Stimulated activated CD8-positive, alpha-beta memory T cell treated with anti-CD3 and anti-CD28 coated beads, Interleukin-4, amount 100 ng/mL, for 1 hour (primary cell): ENCODE data around the gene KREMEN1.
"Not testable (repeated sequence)": the region's sequence is repeated elsewhere in the genome, so short reads cannot be mapped to it uniquely, and the experiment has no call there.

Source experiments
- DNase-seq, 2 donors: peaks; one replicate each; pipeline ENCODE4 v3.0.0-alpha.2; 2020; ENCODE audit warnings: low read depth in 2 of 2, low spot score in 1 of 2

The KREMEN1 gene

DNA sequence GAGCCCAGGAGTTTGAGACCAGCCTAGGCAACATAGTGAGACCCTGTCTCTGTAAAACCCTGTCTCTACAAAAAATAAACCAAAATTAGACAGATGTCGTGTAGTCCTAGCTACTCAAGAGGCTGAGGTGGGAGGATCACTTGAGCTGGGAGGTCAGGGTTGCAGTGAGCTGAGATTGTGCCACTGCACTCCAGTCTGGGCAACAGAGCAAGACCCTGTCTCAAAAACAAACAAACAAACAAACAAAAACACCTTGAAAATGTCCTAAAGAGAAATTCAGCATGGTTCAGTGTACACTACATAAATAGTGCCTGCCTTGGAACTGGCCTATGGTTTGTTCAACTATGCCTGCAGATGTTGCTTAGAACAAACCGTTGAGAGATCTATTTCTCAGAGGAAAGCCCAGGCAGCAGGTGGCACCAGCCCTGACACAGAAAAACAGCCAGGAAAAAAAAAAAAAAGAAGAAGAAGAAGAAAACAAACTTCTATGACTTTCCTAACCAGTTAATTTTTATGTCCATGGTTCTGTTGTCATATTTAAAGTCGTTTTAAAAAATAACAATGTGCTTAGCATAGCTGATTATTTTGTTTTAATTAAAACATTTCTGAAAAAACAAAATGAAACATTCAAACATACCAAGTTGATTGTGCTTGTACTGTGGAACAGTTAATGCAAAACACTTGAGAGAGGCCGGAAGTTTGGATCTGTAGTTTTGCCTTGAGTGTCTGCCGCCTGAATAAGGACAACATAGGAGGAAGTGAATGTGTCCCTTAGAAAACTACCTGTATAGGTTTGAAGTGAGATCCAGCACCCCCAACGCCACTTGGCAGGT is 5.4 kb downstream of the KREMEN1 start:
- DNase-seq = no peak

DNA sequence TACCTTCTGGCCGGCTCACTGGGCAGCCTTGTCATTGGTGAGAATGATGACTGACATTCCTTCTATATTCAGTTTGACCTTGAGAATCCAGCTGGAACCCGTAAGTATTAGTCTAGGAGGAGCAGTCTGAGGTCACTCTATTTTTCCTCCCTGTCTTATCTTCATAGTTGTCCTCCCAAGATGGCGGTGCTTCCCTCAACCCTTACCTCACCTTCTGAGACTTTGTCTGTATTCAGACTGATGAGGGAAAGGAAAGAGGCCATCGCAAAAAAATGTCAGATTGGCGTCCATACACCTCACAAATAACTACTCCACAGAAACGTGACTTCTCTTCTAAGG is 6.0 kb downstream of the KREMEN1 start:
- no peak for DNase-seq

DNA sequence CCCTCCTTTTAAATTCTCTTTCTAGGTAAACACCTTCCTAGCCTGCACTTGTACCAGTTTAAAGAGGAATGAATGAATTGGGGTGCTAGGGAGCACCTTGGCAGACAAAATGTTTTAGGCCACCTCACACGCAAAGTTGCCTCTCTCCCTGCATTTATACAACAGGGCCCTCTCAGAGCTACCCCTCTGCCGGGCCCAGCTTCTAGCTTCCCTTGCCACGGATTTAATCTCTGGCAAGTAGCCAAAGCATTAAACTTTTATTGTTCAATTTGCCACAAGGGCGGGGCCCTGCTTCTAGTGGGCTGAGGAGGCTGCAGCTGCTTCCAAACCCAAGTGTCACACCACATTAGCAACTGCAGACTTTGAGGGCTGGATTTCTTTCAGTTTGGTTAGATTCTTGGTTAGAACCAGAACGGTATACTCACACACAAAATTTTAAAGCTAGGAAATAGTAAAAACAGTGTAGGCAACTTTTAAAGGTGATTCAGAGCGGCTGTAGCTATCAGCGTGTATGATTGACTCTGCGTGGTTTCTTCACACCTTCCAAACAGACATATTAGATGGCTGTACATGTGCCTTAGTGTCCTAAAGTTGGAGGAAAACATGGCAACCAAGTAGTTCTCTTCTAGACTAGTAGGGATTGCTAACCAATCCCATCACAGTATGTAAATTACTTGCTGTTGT is 6.5 kb downstream of the KREMEN1 start:
- DNase-seq = no peak

DNA sequence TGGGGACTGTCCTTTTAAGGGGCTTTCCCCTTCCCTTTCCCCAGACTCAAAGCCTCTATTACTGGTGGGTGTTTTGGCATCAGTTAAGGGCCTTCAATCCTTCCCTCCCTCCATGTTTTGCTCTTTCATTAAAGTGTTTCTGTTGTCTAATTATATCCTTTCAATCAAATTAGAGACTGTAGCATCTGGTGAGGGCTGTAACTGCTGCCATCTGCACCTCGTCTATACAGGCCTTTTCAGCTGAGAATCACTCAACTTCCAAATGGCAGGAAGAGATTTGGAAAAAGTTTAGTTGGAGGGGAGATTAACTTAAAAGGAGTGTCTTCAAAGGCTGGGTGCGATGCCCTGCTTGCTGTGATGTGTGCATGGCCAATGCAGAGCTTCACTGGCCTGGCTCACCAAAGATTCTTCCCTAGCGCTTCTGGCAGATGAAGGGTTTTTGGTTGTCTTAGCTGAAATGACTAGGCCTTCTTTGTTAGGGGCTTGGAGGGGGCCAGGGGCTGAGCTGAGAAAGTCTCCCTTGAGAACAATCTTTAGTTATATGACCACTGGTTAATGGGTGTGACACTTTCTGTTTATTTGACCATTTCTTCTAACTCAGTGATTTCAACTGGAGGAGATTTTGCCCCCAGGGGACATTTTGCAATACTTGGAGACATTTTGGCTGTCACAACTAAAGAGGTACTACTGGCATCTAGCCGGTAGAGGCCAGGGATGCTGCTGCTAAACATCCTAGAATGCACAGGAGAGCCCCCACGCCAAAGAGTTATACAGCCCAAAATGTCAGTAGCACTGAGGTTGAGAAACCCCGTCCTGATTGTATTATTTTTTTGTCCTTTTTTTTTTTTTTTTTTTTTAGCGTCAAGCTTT is 7.5 kb downstream of the KREMEN1 start:
- no peak for DNase-seq

DNA sequence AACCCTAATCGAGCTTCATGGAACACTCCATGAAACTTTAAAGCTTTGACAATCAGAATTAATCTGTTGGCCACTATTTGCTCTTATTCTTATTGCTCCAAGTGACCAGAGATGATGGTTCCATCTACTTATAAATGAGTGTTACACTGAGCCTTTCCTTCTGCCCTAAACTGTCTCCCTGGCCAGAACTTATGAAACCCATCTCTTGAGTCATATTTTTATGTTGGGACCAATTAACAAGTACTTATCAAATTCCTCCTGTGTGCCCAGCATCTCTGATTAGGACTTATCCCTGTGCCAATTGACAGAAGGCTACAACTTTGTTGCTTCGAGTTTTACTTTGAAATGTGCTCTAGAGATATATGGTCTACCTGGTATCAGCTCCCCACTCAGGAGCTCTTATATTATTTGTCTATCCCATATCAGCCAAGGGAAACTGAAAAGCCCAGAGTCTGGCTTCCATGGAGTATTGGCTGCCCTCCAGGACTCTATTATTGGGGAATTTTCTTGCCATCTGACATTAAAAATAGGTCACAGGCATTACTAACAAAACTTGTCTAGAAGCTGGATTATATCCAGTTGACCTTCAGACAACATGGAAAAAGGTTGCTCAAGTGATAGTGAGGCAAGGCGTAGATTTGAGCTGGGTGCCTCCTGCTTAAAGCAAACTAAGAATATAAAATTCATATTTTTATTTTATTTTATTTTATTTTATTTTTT is 8.8 kb downstream of the KREMEN1 start:
- no peak for DNase-seq

DNA sequence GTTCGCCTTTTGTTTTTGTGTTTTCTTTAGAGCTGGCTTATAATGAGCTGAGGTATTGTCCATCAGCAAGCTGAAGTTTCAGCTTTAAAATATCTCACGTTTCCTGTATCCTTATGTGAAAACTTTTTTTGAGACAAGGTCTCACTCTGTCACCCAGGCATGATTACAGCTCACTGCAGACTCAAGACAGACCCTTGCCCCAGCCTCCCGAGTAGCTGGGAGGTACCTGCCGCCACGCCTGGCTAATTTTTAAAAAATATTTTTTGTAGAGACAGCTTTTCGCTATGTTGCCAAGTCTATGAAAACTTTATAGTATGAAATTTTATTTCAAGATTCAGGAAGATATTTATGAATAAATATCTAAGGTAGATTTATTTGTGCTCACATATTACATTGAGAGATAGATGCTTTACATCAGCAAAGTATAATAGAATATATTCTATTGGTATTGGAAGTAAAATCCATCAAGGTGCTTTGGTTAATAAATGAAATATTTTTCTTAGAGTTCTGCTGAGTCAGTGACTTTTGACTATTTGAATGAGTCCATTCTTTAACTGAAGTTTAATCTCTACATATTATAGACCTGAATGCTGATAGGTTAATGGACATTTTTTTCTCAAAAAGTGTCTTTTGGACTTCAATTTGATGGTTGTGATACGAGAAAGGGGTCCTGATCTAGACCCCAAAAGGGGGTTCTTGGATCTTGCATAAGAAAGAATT is 10.2 kb downstream of the KREMEN1 start:
- DNase-seq = no peak

DNA sequence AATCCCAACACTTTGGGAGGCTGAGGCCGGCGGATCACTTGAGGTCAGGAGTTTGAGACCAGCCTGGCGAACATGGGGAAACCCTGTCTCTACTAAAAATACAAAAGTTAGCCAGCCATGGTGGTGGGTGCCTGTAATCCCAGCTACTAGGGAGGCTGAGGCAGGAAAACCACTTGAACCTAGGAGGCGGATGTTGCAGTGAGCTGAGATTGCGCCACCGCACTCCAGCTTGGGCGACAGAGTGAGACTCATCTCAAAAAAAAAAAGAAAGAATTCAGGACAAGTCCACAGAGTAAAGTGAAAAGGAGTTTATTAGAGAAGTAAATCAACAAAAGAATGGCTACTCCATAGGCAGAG is 10.7 kb downstream of the KREMEN1 start:
- not testable (repeated sequence) for DNase-seq

DNA sequence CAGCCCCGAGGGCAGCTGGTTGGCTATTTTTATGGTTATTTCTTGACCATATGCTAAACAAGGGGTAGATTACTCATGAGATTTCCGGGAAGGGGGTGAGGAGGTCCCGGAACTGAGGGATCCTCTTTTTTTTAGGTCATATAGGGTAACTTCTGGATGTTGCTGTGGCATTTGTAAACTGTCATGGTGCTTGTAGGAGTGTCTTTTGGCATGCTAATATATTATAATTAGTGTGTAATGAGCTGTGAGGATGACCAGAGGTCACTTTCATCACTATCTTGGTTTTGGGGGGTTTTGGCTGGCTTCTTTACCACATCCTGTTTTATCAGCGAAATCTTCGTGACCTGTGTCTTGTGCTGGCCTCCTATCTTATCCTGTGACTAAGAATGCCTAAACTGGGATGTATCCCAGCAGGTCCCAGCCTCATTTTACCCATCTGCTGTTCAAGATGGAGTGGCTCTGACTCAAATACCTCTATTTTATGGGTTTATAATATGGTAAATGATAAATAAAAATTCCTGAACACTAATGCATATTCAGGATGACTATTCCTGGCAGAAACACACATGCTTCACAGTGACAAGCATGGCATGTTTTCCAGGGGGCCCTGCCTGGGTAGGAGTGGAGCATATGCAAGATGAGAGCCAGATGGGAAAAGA is 11.2 kb downstream of the KREMEN1 start:
- no peak for DNase-seq

DNA sequence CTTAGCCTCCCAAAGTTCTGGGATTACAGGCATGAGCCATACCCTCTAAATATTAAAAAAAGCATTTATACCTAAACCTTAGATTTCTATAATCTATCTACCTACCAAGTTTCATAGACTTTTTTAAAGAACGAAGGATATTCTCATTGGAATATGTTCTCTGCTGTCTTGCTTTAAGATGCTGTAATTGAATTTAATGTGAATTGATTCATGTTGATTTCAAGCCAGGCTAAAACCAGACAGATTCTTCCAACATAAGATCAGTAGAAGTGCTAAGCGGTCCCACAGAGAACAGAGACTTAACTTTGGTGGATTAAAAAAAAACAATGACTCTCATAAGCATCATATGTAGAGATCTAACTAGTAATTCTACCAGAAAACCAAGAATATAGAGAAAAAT is 14.2 kb downstream of the KREMEN1 start:
- no peak for DNase-seq

DNA sequence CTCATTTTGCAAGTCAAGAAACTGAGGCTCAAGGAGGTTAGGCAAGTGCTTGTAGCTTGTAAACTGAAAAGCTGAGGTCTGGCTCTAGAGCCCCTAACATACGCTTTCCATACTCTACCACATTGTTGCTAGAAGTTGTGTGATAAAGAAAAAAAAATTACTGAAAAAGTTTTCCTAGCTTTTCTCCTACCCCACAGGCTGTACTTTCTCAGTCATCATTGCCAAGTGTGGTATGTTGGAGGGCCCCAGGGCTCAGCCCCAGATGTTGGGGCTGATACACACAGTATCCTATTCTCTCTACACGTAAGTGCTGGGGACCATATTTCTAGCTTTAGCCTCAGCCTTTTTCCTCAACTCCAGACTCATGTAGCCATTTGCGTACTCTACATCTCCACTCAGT is 16.0 kb downstream of the KREMEN1 start:
- no peak for DNase-seq

DNA sequence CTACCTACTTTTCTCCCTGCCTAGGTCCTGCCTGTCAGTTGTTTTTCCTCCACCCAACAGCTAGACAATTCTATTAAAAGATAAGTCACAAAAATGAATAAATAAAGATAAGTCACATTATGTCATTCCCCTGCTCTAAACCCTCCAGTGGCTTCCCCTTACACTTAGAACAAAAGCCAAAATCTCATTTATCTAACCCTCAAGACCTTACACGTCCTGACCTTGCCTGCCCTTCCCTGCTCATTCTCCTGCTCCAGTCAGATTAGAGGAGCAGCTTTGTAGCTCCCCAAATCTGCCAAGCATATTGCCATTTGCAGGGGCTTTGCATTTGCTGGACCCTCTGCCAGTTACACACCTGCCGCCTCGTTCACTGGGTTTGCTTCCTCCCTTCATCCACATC is 16.7 kb downstream of the KREMEN1 start:
- no peak for DNase-seq

DNA sequence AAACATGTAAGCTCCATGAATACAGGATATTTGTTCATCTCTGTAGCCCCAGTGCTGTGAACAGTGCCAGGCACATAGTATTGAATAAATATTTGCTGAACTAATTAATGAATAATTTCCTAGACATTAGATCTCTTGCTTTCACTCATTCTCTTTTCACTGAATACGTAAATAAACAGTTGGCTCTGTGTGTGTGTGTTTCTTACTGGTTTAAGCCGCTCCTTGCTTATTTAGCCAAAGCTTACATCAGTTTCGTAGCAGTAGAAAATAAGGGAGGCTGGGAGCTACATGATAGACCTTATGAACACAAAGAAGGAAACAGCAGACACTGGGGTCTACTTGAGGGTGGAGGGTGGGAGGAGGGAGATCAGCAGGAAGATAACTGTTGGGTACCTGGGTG is 17.2 kb downstream of the KREMEN1 start:
- DNase-seq = no peak

DNA sequence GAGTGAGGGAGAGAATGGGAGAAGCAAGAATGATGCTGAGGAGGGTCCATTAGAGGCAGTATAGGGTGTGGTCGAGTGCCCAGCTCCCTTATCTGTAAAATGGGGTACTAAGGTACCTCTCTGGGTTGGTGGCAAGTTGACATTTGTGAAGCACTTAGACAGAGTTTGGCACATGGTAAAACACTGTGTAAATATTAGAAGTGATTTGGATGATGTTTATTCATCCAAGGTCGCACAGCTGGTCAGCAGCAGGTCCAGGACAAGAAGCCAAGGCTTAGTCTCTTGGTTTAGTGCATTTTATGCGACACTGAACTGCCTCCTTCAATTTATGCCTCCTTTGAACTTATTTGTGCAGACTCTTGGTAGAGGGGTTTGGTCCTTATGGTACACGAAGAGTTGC is 19.4 kb downstream of the KREMEN1 start:
- DNase-seq = no peak

DNA sequence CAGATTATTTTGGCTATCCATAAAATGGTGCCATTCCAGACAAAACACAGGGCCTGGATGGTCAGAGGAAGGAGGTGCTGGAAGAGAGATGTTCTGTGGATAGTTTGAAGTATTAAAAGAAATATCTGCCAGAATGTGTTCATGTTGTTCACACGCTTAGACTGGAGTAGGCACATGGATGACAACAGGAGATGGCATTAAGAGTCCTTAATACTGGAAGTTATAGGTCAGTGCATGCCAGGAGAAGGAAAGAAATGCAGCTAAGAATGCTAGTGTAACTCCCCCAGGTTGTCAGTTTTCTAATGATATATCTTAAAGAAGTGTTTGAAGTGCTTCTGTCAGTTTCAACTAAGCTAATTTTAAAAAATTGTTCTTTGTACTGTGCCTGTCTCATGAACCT is 20.2 kb downstream of the KREMEN1 start:
- DNase-seq = no peak

DNA sequence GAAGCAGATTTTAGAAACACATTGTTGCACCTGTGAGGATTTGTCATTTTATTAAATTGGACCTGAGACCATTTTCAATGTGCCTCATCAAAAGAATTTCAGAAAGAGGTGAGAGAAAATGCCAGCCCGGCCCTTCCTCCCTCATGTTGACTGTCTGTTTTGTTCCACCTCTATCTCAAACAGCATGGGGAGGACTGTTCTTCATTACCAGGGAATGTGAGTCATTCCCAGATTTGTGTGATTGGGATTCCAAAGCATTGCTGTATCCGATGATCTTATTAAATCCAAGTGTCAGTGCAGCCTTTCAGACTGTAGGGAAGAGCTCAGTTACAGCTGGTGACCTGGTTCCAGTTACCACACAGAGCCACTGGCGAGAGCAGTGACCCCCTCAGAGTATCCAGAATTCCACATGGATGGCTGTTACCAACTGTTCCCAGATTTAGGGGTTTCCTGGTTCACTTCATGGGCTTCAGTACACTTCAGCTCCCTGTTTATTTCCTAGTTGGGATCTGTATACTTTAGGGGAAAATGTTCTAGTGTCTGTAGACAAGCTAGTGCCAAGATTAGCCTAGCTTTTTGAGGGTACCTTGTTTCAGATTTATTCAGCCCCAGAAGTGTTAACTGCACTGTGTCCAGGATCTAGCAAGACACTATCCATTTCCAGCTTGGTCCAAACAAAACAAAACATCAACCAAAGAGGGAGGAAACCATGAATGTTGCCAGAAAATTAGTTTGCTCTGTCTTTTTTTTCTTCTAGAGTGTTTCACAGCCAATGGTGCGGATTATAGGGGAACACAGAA is 20.9 kb downstream of the KREMEN1 start:
- no peak for DNase-seq

DNA sequence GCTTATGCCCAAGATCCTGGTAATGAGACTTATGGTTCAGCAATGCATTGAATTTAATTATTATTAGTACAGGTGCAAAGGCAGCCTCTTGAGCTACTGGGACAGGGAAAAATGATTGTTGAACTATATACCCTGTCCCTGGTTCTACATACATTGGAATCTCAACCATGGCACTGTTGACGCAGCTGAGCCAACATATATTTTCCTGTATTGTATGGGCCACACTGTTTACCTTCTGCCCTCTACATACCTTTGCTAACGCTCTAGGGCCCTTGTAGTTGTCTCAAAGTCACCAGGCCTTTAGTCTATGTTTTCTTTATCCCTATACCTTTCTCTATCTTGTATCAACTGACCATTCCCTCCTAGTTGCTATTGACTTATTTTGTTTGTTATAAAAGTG is 22.6 kb downstream of the KREMEN1 start:
- DNase-seq = no peak

DNA sequence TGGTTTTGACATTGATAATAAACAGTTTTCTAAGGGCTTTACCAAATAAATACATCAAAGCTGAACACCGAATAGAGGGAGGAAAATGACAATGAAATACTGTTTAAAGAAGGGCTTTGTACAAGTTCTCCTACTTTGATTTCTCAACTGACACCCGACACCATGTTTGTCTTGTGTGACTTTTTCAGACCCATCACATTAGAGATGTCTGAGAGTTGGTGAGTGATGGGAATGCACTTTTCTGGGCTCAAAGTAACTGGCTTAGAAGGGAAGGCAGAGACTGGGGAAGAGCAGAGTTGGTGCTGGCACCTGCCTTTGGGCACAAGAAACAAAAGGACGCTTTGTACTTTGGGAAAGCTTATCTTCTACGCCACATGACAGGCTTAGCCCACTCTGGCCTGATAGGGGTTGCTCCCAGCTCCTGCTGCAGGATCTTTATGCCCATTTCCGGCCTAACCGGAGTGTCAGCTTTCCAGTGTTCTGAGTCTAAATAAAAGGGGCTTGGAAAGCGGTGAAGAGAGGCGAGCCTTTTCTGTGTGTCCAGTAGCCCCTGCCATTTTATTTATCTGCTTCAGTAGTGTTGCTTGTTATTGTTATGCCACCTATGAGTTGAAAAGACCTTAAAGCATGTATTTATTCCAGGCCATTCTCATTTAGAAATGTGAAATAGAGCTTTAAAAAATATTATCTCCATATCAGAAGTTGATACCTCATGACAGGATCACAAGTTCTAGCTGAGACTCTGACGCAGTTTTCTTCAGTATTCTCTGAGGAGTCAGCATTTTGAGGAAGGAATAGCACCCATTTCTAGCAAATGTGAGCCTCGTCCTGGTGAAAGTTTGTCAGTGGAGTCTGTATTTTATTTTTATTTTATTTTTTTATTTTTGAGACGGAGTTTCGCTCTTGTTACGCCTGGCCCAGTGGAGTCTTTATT is 24.2 kb downstream of the KREMEN1 start:
- no peak for DNase-seq

DNA sequence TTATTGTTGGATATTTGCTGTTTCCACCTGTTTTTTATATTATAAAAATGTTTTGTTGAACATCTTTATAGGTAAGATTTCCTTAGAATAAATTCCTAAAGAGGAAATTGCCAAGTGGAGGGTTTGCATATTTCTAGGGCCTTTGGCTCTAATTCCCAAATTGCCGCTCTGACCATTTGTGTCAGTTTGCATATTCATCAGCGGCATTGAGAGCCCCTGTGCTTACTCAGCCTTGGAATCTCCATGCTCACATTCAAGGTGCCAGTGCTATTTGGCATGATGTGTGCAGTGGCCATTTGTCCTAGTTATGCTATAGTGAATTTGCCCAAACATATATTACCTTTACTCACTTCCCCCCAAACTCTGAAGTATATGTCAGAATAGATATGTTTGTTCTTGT is 25.5 kb downstream of the KREMEN1 start:
- DNase-seq = no peak
